Ishikawa (cell line): ENCODE measurements around the gene IRF2BPL.

Source experiments
- CEBPB ChIP-seq: IDR thresholded peaks from 2 replicates; pipeline ENCODE4 v1.6.1; 2012
- CREB1 ChIP-seq: IDR thresholded peaks from 2 replicates; pipeline ENCODE4 v1.6.1; 2012; ENCODE audit warnings: low read depth
- EGR1 ChIP-seq: IDR thresholded peaks from 2 replicates; pipeline ENCODE4 v1.6.1; 2012
- EP300 ChIP-seq: IDR thresholded peaks from 2 replicates; pipeline ENCODE4 v1.6.1; 2012; ENCODE audit warnings: borderline replicate concordance
- FOXM1 ChIP-seq: IDR thresholded peaks from 2 replicates; pipeline ENCODE4 v1.6.1; 2012; ENCODE audit warnings: low read depth, borderline replicate concordance
- NFIC ChIP-seq: IDR thresholded peaks from 2 replicates; pipeline ENCODE4 v1.6.1; 2012
- RAD21 ChIP-seq: IDR thresholded peaks from 2 replicates; pipeline ENCODE4 v1.6.1; 2012; ENCODE audit warnings: low read depth
- TAF1 ChIP-seq: IDR thresholded peaks from 2 replicates; pipeline ENCODE4 v1.6.1; 2012; ENCODE audit warnings: low read depth, mild to moderate bottlenecking
- TCF12 ChIP-seq: IDR thresholded peaks from 2 replicates; pipeline ENCODE4 v1.6.1; 2012; ENCODE audit warnings: low read depth
- TEAD4 ChIP-seq: IDR thresholded peaks from 2 replicates; pipeline ENCODE4 v1.6.1; 2012
- YY1 ChIP-seq: IDR thresholded peaks from 2 replicates; pipeline ENCODE4 v1.6.1; 2012; ENCODE audit warnings: low read depth
- ZBTB7A ChIP-seq: IDR thresholded peaks from 2 replicates; pipeline ENCODE4 v1.6.1; 2012; ENCODE audit warnings: low read depth
- TF ChIP-seq, protein P1 (sequence below): IDR thresholded peaks from 2 replicates; pipeline ENCODE4 v1.6.1; 2012
- TF ChIP-seq, protein P2 (sequence below): IDR thresholded peaks from 2 replicates; pipeline ENCODE4 v1.6.1; 2012
- TF ChIP-seq, protein P3 (sequence below): IDR thresholded peaks from 2 replicates; pipeline ENCODE4 v1.6.1; 2012; ENCODE audit warnings: low read depth, mild to moderate bottlenecking

IRF2BPL gene

DNA sequence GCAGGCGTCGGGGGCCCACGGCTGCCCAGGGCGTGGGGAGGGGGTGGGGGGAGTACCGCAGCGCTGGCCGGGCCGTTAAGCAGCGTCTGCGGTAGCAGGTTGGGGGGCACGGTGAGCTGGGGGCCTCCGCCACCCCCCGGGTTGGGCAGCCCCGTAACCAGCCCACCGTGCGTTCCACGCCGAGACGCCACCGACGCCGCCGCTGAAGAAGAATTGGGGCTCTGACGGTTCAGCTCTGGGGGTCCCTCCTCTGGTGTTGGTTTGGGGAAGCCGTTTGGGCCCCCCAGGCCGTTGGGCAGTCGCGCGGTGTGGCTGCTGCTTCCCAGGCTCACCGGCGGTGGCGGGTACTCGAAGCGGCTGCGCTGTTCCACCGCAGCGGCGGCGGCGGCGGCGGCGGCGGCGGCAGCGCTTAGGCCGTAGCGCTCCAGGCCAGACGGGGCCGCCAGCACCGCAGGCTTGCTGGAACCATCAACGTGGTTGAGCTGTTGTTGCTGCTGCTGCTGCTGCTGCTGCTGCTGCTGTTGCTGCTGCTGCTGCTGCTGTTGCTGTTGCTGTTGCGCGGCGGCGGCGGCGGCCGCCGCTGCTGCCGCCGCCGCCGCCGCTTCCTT is 1.5 kb downstream of the IRF2BPL start:
- TF ChIP-seq, protein P1, sequence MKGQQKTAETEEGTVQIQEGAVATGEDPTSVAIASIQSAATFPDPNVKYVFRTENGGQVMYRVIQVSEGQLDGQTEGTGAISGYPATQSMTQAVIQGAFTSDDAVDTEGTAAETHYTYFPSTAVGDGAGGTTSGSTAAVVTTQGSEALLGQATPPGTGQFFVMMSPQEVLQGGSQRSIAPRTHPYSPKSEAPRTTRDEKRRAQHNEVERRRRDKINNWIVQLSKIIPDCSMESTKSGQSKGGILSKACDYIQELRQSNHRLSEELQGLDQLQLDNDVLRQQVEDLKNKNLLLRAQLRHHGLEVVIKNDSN, result no peak
- TF ChIP-seq CEBPB (no peak), CREB1 (no peak), TEAD4 (no peak), FOXM1 (no peak), YY1 (no peak), EGR1 (no peak), ZBTB7A (no peak), EP300 (peak; percentile 53; the same call in 1 of the 2 replicates), TCF12 (no peak), RAD21 (peak; percentile 8; the same call in 1 of the 2 replicates), TAF1 (no peak), NFIC (no peak)

DNA sequence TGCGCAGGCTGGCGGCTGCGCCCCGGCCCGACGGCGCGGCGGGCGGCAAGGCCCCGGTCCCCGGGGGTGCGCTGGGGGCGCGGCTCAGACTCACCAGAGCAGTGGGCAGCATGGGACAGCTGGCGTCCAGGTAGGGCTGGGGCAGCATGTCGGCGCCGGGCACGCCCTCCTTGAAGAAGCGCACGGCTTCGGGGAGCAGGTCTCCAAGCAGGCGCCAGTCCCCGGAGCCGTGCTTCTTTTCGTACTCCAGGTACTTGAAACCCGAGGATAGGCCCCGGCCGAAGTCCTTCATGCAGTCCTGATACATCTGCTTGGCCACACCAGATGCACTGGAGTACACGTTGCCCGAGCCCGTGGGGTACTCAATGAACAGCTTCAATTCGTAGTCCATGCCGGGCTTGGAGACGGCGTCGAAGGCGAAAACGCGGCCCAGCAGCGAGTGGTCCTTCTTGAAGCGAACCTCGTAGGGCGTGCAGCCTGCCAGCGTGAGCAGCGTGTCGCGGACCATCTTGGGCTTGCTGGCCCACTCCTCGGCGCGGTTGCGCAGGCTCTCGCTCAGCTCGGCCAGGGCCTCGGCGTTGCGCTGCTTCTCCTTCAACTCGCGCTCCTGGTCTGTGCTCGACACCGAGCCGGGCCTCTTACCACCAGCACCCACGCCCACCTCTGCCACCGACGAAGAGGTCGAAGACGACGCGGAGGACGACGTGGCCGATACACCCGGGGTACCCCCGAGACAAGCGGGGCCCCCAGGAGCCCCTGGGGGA is 2.2 kb downstream of the IRF2BPL start:
- TF ChIP-seq TCF12 (no peak), TEAD4 (no peak), RAD21 (no peak), EGR1 (no peak), TAF1 (no peak)
- TF ChIP-seq, protein P2, sequence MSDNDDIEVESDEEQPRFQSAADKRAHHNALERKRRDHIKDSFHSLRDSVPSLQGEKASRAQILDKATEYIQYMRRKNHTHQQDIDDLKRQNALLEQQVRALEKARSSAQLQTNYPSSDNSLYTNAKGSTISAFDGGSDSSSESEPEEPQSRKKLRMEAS, result no peak
- TF ChIP-seq, protein P3, sequence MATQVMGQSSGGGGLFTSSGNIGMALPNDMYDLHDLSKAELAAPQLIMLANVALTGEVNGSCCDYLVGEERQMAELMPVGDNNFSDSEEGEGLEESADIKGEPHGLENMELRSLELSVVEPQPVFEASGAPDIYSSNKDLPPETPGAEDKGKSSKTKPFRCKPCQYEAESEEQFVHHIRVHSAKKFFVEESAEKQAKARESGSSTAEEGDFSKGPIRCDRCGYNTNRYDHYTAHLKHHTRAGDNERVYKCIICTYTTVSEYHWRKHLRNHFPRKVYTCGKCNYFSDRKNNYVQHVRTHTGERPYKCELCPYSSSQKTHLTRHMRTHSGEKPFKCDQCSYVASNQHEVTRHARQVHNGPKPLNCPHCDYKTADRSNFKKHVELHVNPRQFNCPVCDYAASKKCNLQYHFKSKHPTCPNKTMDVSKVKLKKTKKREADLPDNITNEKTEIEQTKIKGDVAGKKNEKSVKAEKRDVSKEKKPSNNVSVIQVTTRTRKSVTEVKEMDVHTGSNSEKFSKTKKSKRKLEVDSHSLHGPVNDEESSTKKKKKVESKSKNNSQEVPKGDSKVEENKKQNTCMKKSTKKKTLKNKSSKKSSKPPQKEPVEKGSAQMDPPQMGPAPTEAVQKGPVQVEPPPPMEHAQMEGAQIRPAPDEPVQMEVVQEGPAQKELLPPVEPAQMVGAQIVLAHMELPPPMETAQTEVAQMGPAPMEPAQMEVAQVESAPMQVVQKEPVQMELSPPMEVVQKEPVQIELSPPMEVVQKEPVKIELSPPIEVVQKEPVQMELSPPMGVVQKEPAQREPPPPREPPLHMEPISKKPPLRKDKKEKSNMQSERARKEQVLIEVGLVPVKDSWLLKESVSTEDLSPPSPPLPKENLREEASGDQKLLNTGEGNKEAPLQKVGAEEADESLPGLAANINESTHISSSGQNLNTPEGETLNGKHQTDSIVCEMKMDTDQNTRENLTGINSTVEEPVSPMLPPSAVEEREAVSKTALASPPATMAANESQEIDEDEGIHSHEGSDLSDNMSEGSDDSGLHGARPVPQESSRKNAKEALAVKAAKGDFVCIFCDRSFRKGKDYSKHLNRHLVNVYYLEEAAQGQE, result no peak

DNA sequence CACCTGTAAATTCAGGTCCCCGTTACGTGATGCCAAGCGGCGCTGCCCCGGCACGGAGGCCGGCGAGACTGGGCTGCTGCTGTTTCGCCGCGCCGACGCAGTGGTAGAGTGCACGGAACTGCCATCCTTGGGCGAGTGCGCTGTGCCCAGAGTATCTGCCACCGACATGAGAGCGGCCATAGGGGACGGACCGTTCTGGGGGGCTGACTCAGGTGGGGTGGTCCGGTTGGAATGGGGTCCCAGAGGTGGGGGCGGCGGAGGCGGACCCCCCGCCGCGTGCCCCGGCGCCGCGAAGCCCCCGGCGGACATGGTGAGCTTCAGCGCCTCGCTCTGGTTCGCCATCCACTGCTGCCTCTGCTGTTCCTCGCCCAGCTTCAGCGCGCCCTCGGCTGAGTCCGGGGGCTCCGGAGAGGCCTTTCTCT is 2.8 kb downstream of the IRF2BPL start:
- TF ChIP-seq CEBPB (no peak), TAF1 (no peak), NFIC (no peak), ZBTB7A (no peak), YY1 (no peak), FOXM1 (no peak), RAD21 (no peak), EP300 (no peak), TEAD4 (no peak), EGR1 (no peak)
- TF ChIP-seq, protein P3, result no peak
- TF ChIP-seq, protein P2, result no peak

DNA sequence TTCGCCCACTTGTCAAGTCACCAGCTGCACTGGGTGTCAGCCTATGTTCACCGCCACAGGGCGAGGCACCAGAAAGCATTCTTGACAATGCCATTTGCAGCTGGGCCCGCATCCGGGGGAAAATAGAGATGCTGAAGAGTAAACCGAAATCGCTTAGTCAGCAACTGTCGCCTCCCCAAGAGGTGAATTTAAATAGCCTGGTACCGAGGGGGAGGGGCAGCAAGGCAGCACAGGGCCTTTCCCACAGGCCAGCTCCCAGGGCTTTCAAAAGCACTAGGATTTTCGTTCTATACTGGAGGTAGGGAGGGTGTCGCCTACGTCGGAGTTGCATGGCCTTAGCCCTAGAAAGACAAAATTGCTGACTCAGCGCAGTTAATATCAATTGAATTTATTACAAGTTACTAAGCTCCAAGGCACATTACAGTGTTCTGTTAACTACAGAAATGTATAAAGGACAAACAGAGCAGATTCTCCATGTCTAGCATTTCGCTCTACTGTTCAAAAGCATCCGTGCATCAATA is 4.3 kb downstream of the IRF2BPL start:
- TF ChIP-seq, protein P2, result no peak
- no peak for TF ChIP-seq NFIC
- TF ChIP-seq YY1, result no peak
- TF ChIP-seq FOXM1, result no peak
- no peak for TF ChIP-seq CREB1
- no peak for TF ChIP-seq RAD21
- no peak for TF ChIP-seq TCF12
- TF ChIP-seq EP300, result no peak
- TF ChIP-seq ZBTB7A, result no peak
- TF ChIP-seq TAF1, result no peak
- TF ChIP-seq, protein P1, result no peak
